Astrocyte of the spinal cord (primary cell): ENCODE data around the gene RYR1.
"Not testable (repeated sequence)": the region's sequence is repeated elsewhere in the genome, so short reads cannot be mapped to it uniquely, and the experiment has no call there.

ENCODE experiments used
- DNase-seq: peaks from one replicate; pipeline ENCODE4 v3.0.0; 2011; ENCODE audit warnings: low read depth, low spot score
- H3K4me3 ChIP-seq: 2 replicates; pipeline ENCODE4 v1.5.1; 2011; ENCODE audit warnings: low read depth, mild to moderate bottlenecking, low read length, moderate library complexity
- CTCF ChIP-seq: IDR thresholded peaks from 2 replicates; pipeline ENCODE4 v1.5.1; 2012; ENCODE audit warnings: low read depth, mild to moderate bottlenecking, low read length, inconsistent platforms
- in situ Hi-C: cut with HindIII; loops from 2 replicates; pipeline ENCODE4 v1.10.0; 2017; ENCODE audit warnings: low sequenced_read_pairs

The RYR1 gene

GRCh38 chr19:38515896-38516295 is 82.4 kb downstream of the RYR1 start:
- in situ Hi-C loops = no loop called here
- no peak overlapping the region for H3K4me3 ChIP-seq
- no peak for DNase-seq
- no peak for TF ChIP-seq CTCF

- no peak for DNase-seq
- in situ Hi-C loops = no loop called here
- no peak overlapping the region for H3K4me3 ChIP-seq
- no peak for TF ChIP-seq CTCF
These were observed 83.3 kb downstream of the RYR1 start for GRCh38 chr19:38516802-38517201.

- in situ Hi-C loops = no loop called here
- no peak overlapping the region for H3K4me3 ChIP-seq
- DNase-seq = no peak
- no peak for TF ChIP-seq CTCF
These were observed 83.8 kb downstream of the RYR1 start for GRCh38 chr19:38517321-38517720.

GRCh38 chr19:38517980-38518379 is 84.5 kb downstream of the RYR1 start:
- in situ Hi-C loops, H3K4me3 ChIP-seq, DNase-seq: not testable (repeated sequence)

GRCh38 chr19:38519168-38519567 is 85.7 kb downstream of the RYR1 start:
- no peak for DNase-seq
- TF ChIP-seq CTCF = no peak
- in situ Hi-C loops = no loop called here
- H3K4me3 ChIP-seq = no peak overlapping the region

GRCh38 chr19:38519988-38520387 is 86.5 kb downstream of the RYR1 start:
- DNase-seq = no peak

GRCh38 chr19:38522915-38523314 is 89.4 kb downstream of the RYR1 start:
- in situ Hi-C loops = no loop called here
- DNase-seq = no peak
- no peak for TF ChIP-seq CTCF
- no peak overlapping the region for H3K4me3 ChIP-seq

More at GRCh38 chr19:38519988-38520387, 86.5 kb downstream of the RYR1 start:
- in situ Hi-C loops = no loop called here
- H3K4me3 ChIP-seq = no peak overlapping the region
- no peak for TF ChIP-seq CTCF
